HFFc6 (cell line): ENCODE results near the gene GPR35. TPM values are rescaled to one million over a fixed set of nuclear protein-coding genes. Genes with fewer than 3 reads are reported as not detected.

Experiments
- DNase-seq: peaks from one replicate; pipeline ENCODE4 v3.0.0-alpha.2; 2018
- H3K27ac Mint-ChIP-seq: 2 replicates; pipeline ENCODE4 v1.8.0; 2020; ENCODE audit warnings: mild to moderate bottlenecking, mixed read lengths
- H3K27me3 Mint-ChIP-seq: 2 replicates; pipeline ENCODE4 v1.8.0; 2021; ENCODE audit warnings: mild to moderate bottlenecking, moderate library complexity, mixed read lengths; ENCODE audit not compliant: insufficient read depth
- H3K36me3 Mint-ChIP-seq: 2 replicates; pipeline ENCODE4 v1.8.0; 2021; ENCODE audit warnings: low read depth, mixed read lengths
- H3K4me1 Mint-ChIP-seq: 2 replicates; pipeline ENCODE4 v1.8.0; 2020; ENCODE audit warnings: low read depth, mixed read lengths
- H3K4me3 Mint-ChIP-seq: 2 replicates; pipeline ENCODE4 v1.8.0; 2020; ENCODE audit warnings: mild to moderate bottlenecking, moderate library complexity, mixed read lengths
- H3K9me3 Mint-ChIP-seq: 2 replicates; pipeline ENCODE4 v1.8.0; 2020; ENCODE audit warnings: mild to moderate bottlenecking, mixed read lengths
- total RNA-seq, 6 experiments: library from RNA; stranded (reverse); fragmentation: NEBNext Ultra II Directional; extraction: Animal tissue kit (Norgen Biotek cat#: 25700); gene quantifications; 2 replicates in 1 of 6; 3 replicates in 5 of 6; pipeline ENCODE4 v1.2.3, GENCODE V29; 2021
- TF ChIP-seq, protein P1 (sequence below): fragments of 200-600 bp; sonication (generic); IDR thresholded peaks from 2 replicates; pipeline ENCODE4 v1.5.0; 2021; ENCODE audit warnings: antibody characterized with exemption, mild to moderate bottlenecking

Gene GPR35
- total RNA-seq, 6 experiments from 2014 or later, result 0.11 to 0.28 (median 0.14) TPM; not detected in 3

DNA sequence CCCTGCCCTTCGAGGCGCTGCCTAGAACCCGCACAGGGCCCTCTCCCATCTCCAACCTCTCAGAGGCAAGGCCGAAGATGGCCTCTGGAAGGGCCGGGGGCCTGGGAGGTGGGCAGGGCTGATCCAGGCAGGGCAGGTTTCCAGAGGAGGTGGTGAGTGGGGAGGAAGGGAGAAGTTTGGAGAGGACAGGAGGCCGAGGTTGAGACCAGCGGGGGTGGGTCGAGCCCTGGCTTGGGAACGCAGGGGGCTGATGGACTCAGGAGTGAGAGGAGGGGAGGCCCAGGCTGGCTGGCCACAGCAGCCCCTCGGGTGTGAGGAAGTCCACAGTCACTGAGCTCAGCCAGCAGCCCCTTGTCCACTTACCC is 28.2 kb upstream of the GPR35 start:
- Mint-ChIP-seq H3K36me3 (no peaks in the 10 kb centered on the region), H3K27me3 (no peaks in the 10 kb centered on the region; the same call in none of the 2 replicates), H3K4me1 (no peaks in the 10 kb centered on the region), H3K27ac (no peak overlapping the region), H3K4me3 (no peak overlapping the region), H3K9me3 (no peaks in the 10 kb centered on the region)
- no peak for DNase-seq
- TF ChIP-seq, protein P1, sequence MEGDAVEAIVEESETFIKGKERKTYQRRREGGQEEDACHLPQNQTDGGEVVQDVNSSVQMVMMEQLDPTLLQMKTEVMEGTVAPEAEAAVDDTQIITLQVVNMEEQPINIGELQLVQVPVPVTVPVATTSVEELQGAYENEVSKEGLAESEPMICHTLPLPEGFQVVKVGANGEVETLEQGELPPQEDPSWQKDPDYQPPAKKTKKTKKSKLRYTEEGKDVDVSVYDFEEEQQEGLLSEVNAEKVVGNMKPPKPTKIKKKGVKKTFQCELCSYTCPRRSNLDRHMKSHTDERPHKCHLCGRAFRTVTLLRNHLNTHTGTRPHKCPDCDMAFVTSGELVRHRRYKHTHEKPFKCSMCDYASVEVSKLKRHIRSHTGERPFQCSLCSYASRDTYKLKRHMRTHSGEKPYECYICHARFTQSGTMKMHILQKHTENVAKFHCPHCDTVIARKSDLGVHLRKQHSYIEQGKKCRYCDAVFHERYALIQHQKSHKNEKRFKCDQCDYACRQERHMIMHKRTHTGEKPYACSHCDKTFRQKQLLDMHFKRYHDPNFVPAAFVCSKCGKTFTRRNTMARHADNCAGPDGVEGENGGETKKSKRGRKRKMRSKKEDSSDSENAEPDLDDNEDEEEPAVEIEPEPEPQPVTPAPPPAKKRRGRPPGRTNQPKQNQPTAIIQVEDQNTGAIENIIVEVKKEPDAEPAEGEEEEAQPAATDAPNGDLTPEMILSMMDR, result no peak

DNA sequence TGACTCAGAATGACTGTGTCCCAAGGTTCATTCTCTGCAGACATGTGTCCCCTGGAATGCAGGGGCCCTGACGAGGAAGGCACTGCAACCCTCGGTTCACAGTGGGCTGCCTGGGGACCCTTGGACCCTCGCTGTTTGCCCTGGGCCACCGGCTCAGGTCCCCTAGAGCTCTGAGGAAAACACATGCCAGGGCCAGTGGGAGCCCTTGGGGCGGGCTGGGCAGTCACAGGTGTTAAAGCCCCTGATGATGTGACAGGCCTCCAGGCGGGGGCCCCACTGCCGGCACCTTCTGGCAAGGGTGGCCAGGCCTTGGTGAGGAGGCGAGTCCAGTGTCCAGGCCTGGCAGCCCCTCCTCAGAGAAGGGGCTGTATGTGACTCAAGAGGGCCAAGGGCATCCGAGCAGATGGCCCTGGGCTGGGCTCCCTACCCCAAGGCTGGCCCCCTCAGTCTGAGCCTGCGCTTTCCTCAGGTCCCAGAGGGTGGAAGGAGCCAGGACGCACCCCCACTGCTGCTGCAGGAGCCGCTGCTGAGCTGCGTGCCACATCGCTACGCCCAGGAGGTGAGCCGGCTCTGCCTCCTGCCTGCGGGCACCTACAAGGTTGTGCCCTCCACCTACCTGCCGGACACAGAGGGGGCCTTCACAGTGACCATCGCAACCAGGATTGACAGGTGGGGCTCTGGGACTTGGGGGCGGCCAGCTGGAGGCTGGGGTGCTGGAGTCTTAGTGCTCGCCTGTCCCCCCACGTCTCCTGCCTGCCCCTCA is 27.7 kb upstream of the GPR35 start:
- H3K4me3 Mint-ChIP-seq, result no peak overlapping the region

DNA sequence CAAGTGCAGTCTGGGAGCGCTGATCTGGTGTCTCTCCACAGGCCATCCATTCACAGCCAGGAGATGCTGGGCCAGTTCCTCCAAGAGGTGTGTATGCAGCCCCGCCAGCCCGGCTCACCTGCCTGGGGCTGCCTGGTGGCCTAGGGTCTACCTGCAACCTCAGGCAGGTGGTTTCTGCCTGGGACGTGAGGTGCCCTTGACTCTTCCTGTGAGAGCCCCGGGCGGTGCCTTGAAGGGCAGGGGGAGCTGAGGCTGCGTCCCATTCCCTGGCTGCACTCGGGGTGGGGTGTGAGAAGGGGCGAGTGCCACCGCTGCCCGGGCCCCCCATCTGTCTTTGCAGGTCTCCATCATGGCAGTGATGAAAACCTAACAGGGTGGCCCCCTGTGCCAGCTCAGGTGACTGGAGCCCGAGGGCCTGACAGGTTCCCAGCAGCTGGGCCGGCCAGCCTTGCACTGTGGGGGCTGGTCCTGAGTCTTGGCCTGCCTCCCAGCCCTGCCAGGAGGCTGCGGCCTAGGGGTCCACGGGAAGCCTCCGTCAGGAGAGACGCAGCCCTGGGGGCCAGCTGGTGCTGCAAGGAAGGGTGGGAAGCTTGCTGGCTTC is 26.9 kb upstream of the GPR35 start:
- no peaks in the 10 kb centered on the region for H3K4me1 Mint-ChIP-seq
- H3K27me3 Mint-ChIP-seq, result no peaks in the 10 kb centered on the region; the same call in none of the 2 replicates
- H3K4me3 Mint-ChIP-seq, result no peak overlapping the region
- no peaks in the 10 kb centered on the region for H3K9me3 Mint-ChIP-seq
- H3K36me3 Mint-ChIP-seq, result no peaks in the 10 kb centered on the region
- TF ChIP-seq, protein P1, result no peak
- no peak overlapping the region for H3K27ac Mint-ChIP-seq
- no peak for DNase-seq

More for the DNA sequence above, 27.7 kb upstream of the GPR35 start:
- no peaks in the 10 kb centered on the region for H3K4me1 Mint-ChIP-seq
- H3K36me3 Mint-ChIP-seq, result no peaks in the 10 kb centered on the region
- DNase-seq, result no peak
- TF ChIP-seq, protein P1, result no peak
- no peak overlapping the region for H3K27ac Mint-ChIP-seq
- H3K27me3 Mint-ChIP-seq, result no peaks in the 10 kb centered on the region; the same call in none of the 2 replicates
- no peaks in the 10 kb centered on the region for H3K9me3 Mint-ChIP-seq

DNA sequence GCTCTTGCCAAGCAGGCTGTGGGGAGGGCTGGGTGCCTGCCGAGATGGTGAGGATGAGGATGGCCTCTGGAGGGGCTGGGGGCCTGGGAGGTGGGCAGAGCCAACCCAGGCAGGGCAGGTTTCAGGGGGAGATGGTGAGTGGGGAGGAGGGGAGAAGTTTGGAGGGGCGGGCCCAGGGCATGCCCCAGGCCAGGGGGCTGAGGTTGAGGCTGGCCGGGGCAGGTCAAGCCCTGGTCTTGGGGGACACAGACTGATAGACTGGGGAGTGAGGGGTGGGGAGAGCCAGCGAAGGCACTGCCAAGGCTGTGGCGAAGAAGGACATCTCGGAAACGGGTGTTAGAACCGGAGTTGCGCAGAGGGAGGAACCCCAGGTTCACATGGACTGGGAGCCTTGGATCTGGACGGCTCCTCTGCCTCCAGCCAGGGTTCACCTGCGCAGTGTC is 26.1 kb upstream of the GPR35 start:
- Mint-ChIP-seq H3K27me3 (no peaks in the 10 kb centered on the region; the same call in none of the 2 replicates), H3K4me3 (no peak overlapping the region), H3K27ac (no peak overlapping the region), H3K9me3 (no peaks in the 10 kb centered on the region), H3K4me1 (no peaks in the 10 kb centered on the region), H3K36me3 (no peaks in the 10 kb centered on the region)
- TF ChIP-seq, protein P1, result no peak
- DNase-seq, result no peak

DNA sequence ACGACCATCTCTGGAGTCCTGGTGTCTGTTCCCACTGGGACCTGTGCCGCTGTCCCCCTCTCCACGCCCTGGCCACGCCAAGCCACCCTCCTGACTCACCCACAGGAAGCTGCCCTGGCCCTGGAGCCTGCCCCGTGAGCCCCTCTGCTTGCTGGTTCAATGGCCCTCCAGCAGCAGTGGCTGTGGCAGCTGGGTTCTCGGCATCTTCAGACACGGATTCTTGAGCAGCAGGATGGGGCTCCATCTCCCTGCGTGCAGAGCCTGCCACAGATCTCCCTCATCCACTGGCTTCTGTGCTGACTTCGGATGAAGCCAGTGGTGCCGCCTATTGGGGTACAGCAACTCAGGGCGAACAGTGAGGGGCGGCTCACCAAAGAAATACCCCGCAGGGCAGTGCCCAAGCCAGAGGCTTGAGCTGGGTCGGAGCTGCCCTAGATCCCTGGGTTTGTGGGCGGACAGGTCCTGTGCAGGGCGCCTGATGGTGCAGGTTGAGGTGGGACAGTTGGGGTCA is 24.8 kb upstream of the GPR35 start:
- peaks cover 2% of the 10 kb centered on the region for H3K27me3 Mint-ChIP-seq
- no peak for DNase-seq

More for the DNA sequence above, 24.8 kb upstream of the GPR35 start:
- Mint-ChIP-seq H3K36me3 (no peaks in the 10 kb centered on the region), H3K27ac (no peak overlapping the region), H3K4me3 (no peak overlapping the region), H3K4me1 (no peaks in the 10 kb centered on the region), H3K9me3 (no peaks in the 10 kb centered on the region)
- TF ChIP-seq, protein P1, result no peak
